SJCRH30 (cell line): Measurements from ENCODE around the gene GSTM5. TPM values are rescaled to one million over a fixed set of nuclear protein-coding genes. Genes with fewer than 3 reads are reported as not detected.
"Not testable (repeated sequence)": the region's sequence is repeated elsewhere in the genome, so short reads cannot be mapped to it uniquely, and the experiment has no call there.

ENCODE experiments used
- DNase-seq, 2 experiments: peaks; one replicate each; pipeline ENCODE4 v3.0.0-alpha.2; 2015 to 2020
- H3K27ac ChIP-seq: fragments of 250-450 bp; sonication (Bioruptor Pico); 2 replicates; pipeline ENCODE4 v1.5.1; 2020; ENCODE audit warnings: mild to moderate bottlenecking, moderate library complexity
- H3K27me3 ChIP-seq: fragments of 250-450 bp; sonication (Bioruptor Pico); 2 replicates; pipeline ENCODE4 v1.5.1; 2020; ENCODE audit warnings: mild to moderate bottlenecking, moderate library complexity
- H3K36me3 ChIP-seq: fragments of 250-450 bp; sonication (Bioruptor Pico); 2 replicates; pipeline ENCODE4 v1.5.1; 2020; ENCODE audit warnings: mild to moderate bottlenecking, moderate library complexity
- H3K4me1 ChIP-seq: fragments of 250-450 bp; sonication (Bioruptor Pico); 2 replicates; pipeline ENCODE4 v1.5.1; 2020; ENCODE audit warnings: mild to moderate bottlenecking, moderate library complexity
- H3K4me3 ChIP-seq: fragments of 250-450 bp; sonication (Bioruptor Pico); 2 replicates; pipeline ENCODE4 v1.5.1; 2020; ENCODE audit warnings: mild to moderate bottlenecking, moderate library complexity
- H3K9me3 ChIP-seq: fragments of 250-450 bp; sonication (Bioruptor Pico); replicated peaks from 2 replicates; pipeline ENCODE4 v1.5.1; 2020; ENCODE audit warnings: mild to moderate bottlenecking, moderate library complexity
- total RNA-seq: library from RNA; depleted of rRNA; stranded (reverse); fragments of >200 nt; shearing (Covaris generic); gene quantifications from 2 replicates; pipeline ENCODE4 v1.2.3, GENCODE V29; 2014; rRNA removed

The GSTM5 gene
- total RNA-seq = 0.02 TPM in 1 of 2 replicates, not detected in the other

GRCh38 chr1:109711593-109712320 is at the start of gene GSTM5:
Gene GSTM5, plus strand, starts transcription at chr1:109712251. Its CDS starts 62 bp downstream, at chr1:109712313.
- DNase-seq = peak in 1 of 2 experiments; percentile 0
- not testable (repeated sequence) for H3K27ac ChIP-seq, H3K27me3 ChIP-seq, H3K9me3 ChIP-seq, H3K36me3 ChIP-seq, H3K4me1 ChIP-seq, H3K4me3 ChIP-seq

- Histone ChIP-seq H3K36me3 (no peaks in the 10 kb centered on the region), H3K4me1 (peaks cover 5% of the 10 kb centered on the region; the same call in 1 of the 2 replicates), H3K4me3 (no peak overlapping the region), H3K27ac (no peak overlapping the region), H3K27me3 (no peaks in the 10 kb centered on the region), H3K9me3 (no peaks in the 10 kb centered on the region)
- DNase-seq = no peak
Measured at GRCh38 chr1:109664671-109665070, 47.4 kb upstream of the GSTM5 start.

- H3K27ac ChIP-seq = no peak within 1 kb of the TSS
- DNase-seq = peak; percentile 90
- no peaks in the 10 kb centered on the region for H3K9me3 ChIP-seq
- no peaks in the 10 kb centered on the region for H3K27me3 ChIP-seq
- H3K4me1 ChIP-seq = peaks cover 5% of the 10 kb centered on the region; the same call in 1 of the 2 replicates
- H3K4me3 ChIP-seq = peak within 1 kb of the TSS; percentile 48
- H3K36me3 ChIP-seq = no peaks in the 10 kb centered on the region
Measured at GRCh38 chr1:109667452-109668122, 44.5 kb upstream of the GSTM5 start, which contains the start of gene GSTM2. Gene GSTM2, plus strand, starts transcription at chr1:109668057. Its CDS starts 59 bp downstream, at chr1:109668116.

GRCh38 chr1:109668123-109668775 is 43.8 kb upstream of the GSTM5 start:
- H3K4me3 ChIP-seq = peak overlapping the region; percentile 48
- H3K36me3 ChIP-seq = no peaks in the 10 kb centered on the region
- H3K27me3 ChIP-seq = no peaks in the 10 kb centered on the region
- H3K27ac ChIP-seq = no peak overlapping the region
- H3K4me1 ChIP-seq = peaks cover 5% of the 10 kb centered on the region; the same call in 1 of the 2 replicates
- peak in 1 of 2 experiments; percentile 13 for DNase-seq
- H3K9me3 ChIP-seq = no peaks in the 10 kb centered on the region

DNA sequence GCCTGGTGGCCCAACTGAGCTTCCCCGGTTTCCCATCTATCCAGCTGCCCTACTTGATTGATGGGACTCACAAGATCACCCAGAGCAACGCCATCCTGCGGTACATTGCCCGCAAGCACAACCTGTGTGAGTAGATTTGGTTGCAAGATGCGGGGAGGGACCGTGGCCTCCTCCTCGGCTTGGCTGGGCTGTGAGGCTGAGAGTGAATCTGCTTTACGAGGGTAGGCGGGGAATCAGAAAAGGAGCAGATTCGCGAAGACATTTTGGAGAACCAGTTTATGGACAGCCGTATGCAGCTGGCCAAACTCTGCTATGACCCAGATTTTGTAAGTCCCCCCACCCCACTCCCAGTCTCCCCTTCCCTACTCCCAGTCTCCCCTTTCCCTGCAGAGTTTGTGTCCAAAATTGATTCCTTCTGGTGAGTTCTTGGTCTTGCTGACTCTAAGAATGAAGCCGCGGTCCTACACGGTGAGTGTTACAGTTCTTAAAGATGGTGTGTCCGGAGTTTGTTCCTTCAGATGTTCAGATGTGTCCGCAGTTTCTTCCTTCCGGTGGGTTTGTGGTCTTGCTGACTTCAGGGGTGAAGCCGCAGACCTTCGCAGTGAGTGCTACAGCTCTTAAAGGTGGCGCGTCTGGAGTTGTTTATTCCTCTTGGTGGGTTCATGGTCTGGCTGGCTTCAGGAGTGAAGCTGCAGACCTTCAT is 42.7 kb upstream of the GSTM5 start:
- DNase-seq = peak in 1 of 2 experiments; percentile 0
- Histone ChIP-seq H3K36me3 (no peaks in the 10 kb centered on the region), H3K4me3 (no peak overlapping the region), H3K27ac (no peak overlapping the region), H3K27me3 (no peaks in the 10 kb centered on the region), H3K4me1 (peaks cover 5% of the 10 kb centered on the region; the same call in 1 of the 2 replicates), H3K9me3 (no peaks in the 10 kb centered on the region)

DNA sequence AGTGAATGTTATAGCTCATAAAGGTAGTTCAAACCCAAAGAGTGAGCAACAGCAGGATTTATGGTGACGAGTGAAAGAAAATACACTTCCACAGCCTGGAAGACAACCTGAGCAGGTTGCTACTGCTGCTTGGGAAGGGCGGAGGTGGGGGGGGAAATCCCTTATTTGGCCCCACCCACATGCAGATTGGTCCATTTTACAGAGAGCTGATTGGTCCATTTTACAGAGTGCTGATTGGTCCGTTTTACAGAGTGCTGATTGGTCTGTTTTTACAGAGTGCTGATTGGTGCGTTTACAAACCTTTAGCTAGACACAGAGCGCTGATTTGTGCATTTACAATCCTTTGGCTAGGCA is 42.1 kb upstream of the GSTM5 start:
- H3K36me3 ChIP-seq, H3K27ac ChIP-seq, H3K27me3 ChIP-seq, H3K9me3 ChIP-seq, H3K4me3 ChIP-seq, H3K4me1 ChIP-seq: not testable (repeated sequence)
- peak in 1 of 2 experiments; percentile 1 for DNase-seq

DNA sequence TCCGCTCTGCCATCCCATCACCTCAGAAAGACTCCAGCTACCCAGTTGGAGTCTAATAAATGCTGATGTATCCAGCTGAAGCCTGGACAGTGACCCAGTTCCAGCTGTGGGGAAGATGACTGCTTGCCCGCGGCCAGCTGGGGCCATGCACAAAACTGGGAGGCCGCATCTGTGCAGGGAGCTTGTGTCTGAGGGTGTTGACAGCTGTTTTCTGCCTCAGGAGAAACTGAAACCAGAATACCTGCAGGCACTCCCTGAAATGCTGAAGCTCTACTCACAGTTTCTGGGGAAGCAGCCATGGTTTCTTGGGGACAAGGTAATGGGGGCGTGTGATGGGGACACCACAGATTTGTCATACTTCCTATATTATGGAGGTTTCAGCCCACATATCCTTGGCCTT is 41.0 kb upstream of the GSTM5 start:
- peaks cover 5% of the 10 kb centered on the region; the same call in 1 of the 2 replicates for H3K4me1 ChIP-seq
- peak in 1 of 2 experiments; percentile 1 for DNase-seq
- H3K36me3 ChIP-seq = no peaks in the 10 kb centered on the region
- no peak overlapping the region for H3K27ac ChIP-seq
- H3K27me3 ChIP-seq = no peaks in the 10 kb centered on the region
- H3K4me3 ChIP-seq = no peak overlapping the region
- H3K9me3 ChIP-seq = no peaks in the 10 kb centered on the region

DNA sequence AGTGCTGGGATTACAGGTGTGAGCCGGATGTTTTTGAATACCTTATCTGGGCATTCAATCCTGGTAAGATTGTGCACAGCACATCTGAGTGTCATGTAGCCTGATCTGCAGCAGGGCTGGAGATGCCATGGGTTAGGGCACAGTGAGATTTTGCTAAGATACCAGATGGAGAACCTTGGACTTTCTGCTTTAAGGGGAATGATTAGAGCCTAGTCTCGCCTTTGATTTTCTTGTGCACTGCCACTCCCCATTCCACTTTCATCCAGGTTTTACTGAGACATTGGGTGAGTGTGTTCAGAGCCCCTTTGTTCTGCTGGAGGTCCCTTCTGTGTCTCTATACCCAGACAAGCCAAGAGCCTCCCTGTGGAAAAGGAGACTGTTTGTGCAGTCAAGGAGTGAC is 38.2 kb upstream of the GSTM5 start:
- H3K4me3 ChIP-seq, H3K4me1 ChIP-seq, DNase-seq, H3K27ac ChIP-seq, H3K9me3 ChIP-seq, H3K27me3 ChIP-seq, H3K36me3 ChIP-seq: not testable (repeated sequence)

GRCh38 chr1:109676683-109677381 is 35.2 kb upstream of the GSTM5 start:
- peak in 1 of 2 experiments; percentile 0 for DNase-seq
- not testable (repeated sequence) for H3K4me1 ChIP-seq, H3K27ac ChIP-seq, H3K27me3 ChIP-seq, H3K4me3 ChIP-seq, H3K9me3 ChIP-seq, H3K36me3 ChIP-seq

DNA sequence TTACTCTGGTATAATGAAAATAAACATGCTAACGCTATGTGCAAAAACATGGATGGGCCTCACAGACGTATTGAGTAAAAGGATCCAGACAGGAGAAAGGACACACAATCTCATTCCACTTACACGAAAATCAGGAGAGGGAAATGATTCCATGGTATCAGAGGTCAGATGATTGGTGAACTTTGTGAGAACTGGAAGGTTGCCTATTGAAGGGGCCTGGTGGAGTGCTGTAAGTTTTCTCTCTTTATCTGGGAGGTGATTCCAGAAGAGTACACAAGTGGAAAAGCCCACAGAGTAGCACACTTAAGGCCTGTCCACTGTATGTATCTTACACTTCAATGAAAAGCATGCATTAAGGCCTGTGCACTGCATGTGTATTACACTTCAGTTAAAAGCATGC is 34.6 kb upstream of the GSTM5 start:
- no peaks in the 10 kb centered on the region for H3K9me3 ChIP-seq
- H3K27ac ChIP-seq = no peak overlapping the region
- peaks cover 3% of the 10 kb centered on the region; the same call in 1 of the 2 replicates for H3K27me3 ChIP-seq
- no peaks in the 10 kb centered on the region for H3K36me3 ChIP-seq
- no peaks in the 10 kb centered on the region for H3K4me1 ChIP-seq
- peak in 1 of 2 experiments; percentile 0 for DNase-seq
- H3K4me3 ChIP-seq = no peak overlapping the region

- not testable (repeated sequence) for H3K4me1 ChIP-seq, H3K9me3 ChIP-seq, H3K27me3 ChIP-seq, H3K4me3 ChIP-seq, H3K36me3 ChIP-seq, H3K27ac ChIP-seq, DNase-seq
Measured at GRCh38 chr1:109678637-109679036, 33.4 kb upstream of the GSTM5 start.

DNA sequence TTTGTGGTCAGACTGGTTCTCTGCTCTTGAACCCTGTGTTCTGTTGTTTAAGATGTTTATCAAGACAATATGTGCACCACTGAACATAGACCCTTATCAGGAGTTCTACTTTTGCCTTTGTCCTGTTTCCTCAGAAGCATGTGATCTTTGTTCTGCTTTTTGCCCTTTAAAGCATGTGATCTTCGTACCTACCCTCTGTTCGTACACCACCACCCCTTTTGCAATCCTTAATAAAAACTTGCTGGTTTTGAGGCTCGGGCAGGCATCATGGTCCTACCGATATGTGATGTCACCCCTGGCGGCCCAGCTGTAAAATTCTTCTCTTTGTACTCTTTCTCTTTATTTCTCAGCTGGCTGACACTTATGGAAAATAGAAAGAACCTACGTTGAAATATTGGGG is 27.3 kb upstream of the GSTM5 start:
- H3K4me1 ChIP-seq, H3K9me3 ChIP-seq, H3K27ac ChIP-seq, H3K27me3 ChIP-seq, DNase-seq, H3K36me3 ChIP-seq, H3K4me3 ChIP-seq: not testable (repeated sequence)

DNA sequence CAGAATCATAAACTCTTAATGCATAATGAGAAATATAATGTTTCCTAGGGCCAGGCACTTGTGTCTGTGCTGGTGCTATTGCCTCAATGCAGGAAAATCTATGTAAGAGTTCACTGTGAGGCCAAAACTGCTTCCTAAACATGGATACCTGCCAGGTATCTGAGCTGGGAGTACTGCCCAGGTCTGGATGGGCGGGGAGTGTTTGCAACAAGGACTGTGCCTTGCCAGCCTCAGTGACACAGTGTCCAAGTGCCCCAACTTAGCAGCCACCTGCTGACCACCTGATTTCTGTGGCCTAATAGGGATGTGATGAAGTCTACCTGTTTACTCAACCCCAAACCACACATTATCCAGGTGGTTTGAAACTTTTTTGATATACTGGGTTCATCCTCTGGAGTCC is 26.7 kb upstream of the GSTM5 start:
- H3K27ac ChIP-seq, H3K27me3 ChIP-seq, H3K9me3 ChIP-seq, DNase-seq, H3K36me3 ChIP-seq, H3K4me3 ChIP-seq, H3K4me1 ChIP-seq: not testable (repeated sequence)

GRCh38 chr1:109685890-109686289 is 26.2 kb upstream of the GSTM5 start:
- H3K36me3 ChIP-seq, H3K27me3 ChIP-seq, H3K27ac ChIP-seq, H3K4me1 ChIP-seq, DNase-seq, H3K9me3 ChIP-seq, H3K4me3 ChIP-seq: not testable (repeated sequence)
